GM18873 (cell line): ENCODE results near the gene S1PR2.
"Not testable (repeated sequence)": the region's sequence is repeated elsewhere in the genome, so short reads cannot be mapped to it uniquely, and the experiment has no call there.

ENCODE experiments used
- ATAC-seq: cut with Tn5 transposase; IDR thresholded peaks from one replicate; pipeline ENCODE4 v1.9.1; 2021; ENCODE audit warnings: mild to moderate bottlenecking, moderate library complexity, moderate number of reproducible peaks; ENCODE audit not compliant: unreplicated experiment, low FRiP score

Gene S1PR2

GRCh38 chr19:10226376-10227025, 4.6 kb downstream of the S1PR2 start:
- ATAC-seq = no peak

GRCh38 chr19:10226021-10226375, 5.1 kb downstream of the S1PR2 start:
- no peak for ATAC-seq

GRCh38 chr19:10224337-10224736, 6.8 kb downstream of the S1PR2 start:
- ATAC-seq = no peak

DNA sequence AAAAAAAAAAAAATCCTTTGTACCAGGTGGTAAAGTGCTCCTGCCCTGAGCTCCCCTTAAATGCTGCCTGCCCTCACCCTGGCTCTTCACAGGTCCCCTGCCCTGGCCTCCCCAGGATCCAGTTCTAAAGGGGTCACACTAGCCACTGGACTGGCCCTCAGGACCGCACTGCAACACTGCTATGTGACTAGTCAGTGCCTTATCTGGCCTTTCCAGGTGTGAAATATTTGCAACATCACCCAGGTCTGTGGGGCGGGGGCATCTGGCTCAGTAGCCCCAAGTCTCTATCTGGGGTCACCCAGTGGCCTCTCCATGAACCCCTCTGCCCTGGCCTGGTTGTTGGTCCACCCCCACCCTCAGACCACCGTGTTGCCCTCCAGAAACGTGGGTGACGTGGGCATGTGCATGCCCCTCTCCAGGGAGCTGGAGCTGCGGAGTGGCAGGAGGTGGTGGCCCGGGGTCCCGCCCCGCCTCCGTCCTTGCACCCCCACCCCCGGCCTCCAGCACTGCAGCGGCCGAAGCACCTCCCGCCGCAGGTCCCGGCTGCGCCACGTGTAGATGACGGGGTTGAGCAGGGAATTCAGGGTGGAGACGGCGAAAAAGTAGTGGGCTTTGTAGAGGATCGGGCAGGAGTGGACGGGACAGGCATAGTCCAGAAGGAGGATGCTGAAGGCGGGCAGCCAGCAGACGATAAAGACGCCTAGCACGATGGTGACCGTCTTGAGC, 7.5 kb downstream of the S1PR2 start:
- ATAC-seq = no peak

DNA sequence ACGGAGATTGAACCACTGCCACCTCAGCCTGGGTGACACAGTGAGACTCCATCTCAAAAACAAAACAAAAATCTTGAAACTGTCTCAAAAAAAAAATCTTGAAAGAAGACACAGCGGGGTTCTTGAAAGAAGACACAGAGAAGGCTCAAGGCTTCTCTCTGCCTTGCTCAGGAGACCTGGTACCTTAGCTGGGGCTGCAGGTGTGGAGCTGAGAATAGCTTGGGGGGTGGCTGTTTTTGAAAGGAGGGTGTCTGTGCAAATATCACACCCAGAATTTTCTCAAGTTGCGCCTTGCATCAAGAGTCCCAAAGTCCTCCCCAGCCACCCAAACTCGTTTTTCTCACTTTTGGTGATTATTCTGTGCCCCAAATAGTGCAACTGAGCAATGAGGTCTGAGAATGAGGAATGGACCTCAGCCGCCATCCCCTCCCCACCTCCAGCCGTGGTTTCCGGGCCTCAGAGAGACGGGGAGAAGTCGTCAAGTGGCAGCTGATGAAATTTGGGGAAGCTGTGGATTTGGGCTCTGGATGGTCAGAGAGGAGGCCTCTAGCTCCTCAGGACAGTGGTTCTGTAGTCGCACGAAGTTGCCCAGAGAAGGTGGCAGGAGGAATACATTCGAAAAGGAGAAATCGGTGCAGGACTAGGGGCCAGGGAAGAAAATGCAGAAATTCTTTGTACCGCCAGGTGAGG, 8.8 kb downstream of the S1PR2 start:
- no peak for ATAC-seq

GRCh38 chr19:10220695-10221094, 10.4 kb downstream of the S1PR2 start:
- ATAC-seq = no peak

- peak; percentile 71 for ATAC-seq
These were observed 11.5 kb downstream of the S1PR2 start for GRCh38 chr19:10219678-10220077.

- ATAC-seq = no peak
These were observed 14.0 kb downstream of the S1PR2 start for GRCh38 chr19:10217085-10217484.

DNA sequence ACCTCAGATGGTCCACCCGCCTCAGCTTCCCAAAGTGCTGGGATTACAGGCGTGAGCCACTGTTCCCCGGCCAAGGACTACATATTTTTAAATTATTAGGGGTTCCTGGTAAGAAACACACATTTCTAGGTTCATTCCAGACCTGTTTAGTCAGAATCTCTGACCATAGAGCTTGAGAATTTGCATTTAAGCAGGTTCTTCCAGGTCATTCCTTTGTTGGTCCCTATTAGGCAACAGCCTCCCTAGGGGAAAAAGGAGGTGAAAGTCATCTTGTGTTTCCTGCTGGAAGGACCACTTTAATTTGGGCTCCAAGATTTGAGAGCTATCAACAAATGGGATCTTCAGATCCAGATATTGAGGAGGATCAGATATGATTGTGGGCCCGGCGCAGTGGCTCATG, 16.3 kb downstream of the S1PR2 start:
- ATAC-seq = no peak

GRCh38 chr19:10211691-10212090, 19.4 kb downstream of the S1PR2 start:
- ATAC-seq = no peak

DNA sequence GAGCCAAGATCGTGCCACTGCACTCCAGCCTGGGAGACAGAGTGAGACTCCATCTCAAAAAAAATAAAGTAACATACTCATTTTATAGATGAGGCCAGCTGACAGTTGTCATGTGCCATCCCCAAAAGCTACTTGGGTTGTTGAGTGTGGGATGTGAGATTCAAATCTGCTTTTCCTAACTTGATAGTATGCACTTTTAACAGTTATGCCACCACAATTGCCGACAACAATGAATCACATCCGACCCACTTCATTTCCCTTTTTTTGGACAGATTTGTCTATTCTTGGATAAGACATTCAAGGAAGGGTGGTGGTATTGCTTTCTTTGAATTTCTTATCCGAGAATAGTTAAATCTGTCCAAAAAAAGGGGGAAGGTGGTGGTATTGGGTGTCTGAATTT, 20.1 kb downstream of the S1PR2 start:
- ATAC-seq = no peak

DNA sequence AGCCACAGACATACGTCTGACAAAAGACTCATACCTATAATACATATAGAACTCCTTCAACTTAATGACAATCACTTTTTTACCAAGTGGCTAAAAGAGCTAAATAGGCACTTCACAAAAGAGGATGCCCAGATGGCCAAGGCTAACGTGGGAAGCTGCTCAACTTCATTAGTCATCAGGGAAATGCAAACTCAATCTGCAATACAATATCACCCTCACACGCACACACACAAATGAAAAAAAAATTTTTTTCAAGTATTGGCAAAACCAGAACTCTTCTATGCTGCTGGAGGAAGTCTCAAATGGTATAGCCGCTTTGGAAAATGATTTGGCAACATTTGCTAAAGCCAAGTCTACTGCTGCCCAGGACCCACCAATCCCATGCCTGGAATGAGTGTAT, 21.8 kb downstream of the S1PR2 start:
- ATAC-seq = no peak

DNA sequence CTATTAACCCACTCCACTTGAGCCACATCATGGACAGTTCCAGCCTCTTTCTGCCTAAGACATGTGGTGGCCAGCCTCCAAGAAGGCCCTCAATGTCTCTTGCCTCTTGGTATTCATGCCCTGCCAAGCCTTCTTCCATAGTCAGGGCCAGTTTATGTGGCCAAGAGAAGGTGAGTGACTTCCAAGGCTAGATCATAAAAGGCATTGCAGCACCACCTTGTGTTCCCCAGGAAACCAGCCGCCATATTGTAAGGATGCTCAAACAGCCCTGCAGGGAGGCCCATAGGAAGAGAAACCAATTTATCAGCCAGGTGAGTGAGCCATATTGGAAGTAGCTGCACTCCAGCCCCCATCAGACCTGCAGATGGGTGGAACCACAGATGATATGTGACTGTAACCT, 24.1 kb downstream of the S1PR2 start:
- ATAC-seq = no peak

DNA sequence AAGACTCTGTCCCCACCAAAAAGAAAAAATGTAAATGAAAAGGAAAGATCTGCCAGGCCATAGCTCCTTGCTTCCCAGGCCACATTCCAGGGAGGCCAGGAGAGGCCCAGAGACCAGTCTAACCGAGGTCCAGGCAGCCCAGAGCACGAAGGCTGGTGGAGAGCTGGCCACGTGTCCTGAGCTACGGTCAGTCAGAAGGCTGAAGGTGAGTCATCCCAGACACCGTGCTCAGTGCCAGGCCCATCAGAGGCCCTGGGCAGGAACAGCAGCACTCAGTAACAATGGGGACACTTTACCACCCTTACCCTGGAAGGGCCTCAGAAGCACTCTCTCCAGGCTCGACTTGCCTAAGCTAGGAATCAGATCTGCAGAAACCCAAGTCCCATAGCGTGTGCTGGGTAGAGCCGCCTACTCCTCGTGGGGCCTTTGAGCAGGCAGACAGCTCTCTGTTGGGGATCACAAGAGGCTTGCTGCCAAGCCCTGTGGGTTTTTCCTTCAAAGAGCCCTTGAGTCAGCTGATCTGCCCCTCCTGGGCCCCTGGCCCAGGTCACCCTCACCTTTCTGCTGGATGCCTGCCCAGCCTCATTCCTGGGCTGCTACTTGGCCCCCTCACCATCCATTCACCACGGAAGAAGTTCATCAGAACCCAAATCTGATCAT, 24.8 kb downstream of the S1PR2 start:
- ATAC-seq = no peak

DNA sequence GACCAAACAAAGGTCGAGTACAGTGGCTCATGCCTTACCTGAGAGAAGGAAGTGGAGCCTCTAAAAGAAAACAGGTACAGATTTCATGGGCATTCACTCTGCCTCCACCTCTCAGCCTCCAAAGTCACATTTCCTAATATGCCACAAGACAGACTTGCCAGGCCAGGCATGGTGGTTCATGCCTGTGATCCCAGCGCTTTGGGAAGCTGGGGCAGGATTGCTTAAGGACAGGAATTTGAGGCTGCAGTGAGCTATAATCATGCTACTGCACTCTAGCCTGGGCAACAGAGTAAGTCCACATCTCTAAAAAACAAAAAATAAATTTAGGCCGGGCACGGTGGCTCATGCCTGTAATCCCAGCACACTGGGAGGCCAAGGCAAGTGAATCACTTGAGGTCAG, 25.5 kb downstream of the S1PR2 start:
- ATAC-seq = no peak

DNA sequence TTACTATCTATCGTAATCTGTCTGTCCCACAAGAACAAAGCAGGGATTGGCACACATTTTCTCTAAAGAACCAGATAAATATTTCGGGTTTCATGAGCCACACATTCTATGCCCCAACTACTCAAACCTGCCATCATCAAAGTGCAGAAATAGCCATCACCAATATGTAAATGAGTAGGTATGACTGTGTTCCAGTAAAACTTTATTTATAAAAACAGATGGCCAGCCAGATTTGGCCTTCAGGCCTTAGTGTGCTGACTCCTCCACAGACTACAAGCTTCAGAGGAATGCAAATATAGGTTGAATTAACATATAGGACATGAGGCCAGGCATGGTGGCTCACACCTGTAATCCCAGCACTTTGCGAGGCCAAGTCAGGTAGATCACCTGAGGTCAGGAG, 27.4 kb downstream of the S1PR2 start:
- ATAC-seq = no peak

DNA sequence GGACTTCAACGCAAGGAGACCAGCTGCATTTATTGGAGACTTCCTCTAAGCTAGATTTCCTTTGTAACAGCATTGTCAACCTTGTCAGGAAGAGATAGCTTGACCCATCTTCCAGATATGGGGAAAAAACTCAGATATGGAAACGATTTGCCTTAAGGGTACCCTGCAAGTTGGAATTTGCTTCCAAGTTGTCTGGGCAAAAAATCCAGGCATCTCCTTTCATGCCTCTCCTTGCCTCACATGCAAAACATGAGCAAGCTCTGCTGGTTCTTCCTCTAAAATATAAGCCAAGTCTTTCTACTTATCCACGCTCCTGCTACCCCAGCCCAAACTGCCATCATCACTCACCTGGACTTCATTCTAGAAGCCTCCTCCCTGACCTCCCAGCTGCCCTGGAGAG, 30.0 kb downstream of the S1PR2 start:
- ATAC-seq = no peak

DNA sequence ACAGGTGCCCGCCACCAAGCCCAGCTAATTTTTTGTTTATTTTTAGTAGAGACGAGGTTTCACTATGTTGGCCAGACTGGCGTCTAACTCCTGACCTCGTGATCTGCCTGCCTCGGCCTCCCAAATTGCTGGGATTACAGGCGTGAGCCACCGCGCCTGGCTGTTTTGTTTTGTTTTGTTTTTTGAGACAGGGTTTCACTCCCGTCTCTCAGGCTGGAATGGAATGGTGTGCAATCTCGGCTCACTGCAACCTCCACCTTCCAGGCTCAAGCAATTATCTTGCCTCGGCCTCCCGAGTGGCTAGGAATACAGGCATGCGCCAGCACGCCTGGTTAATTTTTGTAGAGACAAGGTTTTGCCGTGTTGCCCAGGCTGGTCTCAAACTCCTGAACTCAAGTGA, 31.0 kb downstream of the S1PR2 start:
- ATAC-seq = not testable (repeated sequence)

GRCh38 chr19:10198889-10199644, 32.1 kb downstream of the S1PR2 start:
- ATAC-seq = not testable (repeated sequence)

DNA sequence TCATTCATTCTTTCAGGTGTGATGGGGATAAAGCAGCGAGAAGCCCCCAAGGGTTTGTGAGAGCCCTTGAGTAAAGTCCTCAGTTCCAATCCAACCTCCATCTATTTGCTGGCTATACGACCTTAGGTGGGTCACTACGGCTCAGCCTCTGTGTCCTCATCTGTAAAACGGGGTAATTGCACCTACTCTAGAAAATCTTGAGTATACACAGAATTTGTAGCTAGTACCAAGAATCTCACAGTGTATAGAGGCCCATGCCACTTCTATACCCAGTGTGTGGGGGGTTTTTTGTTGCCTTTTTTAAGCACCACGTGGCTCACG, 36.0 kb downstream of the S1PR2 start:
- ATAC-seq = no peak
